CD14-positive monocyte (primary cell): ENCODE data around the gene PTPN12. TPM values are rescaled to one million over a fixed set of nuclear protein-coding genes. Genes with fewer than 3 reads are reported as not detected.
A peak's percentile ranks its signal among the peaks of the same experiment; 100 is the strongest.

Experiments
- DNase-seq, 3 donors: peaks; one replicate each; pipeline ENCODE4 v3.0.0-alpha.2; 2011 to 2022
- H2AFZ ChIP-seq: 2 replicates; pipeline ENCODE4 v1.6.0; 2012; ENCODE audit warnings: mild to moderate bottlenecking, low read depth, low read length, inconsistent platforms; ENCODE audit not compliant: insufficient read depth, poor library complexity, severe bottlenecking
- H3K27ac ChIP-seq, 2 donors: 1 replicate in 1 of 2; 2 replicates in 1 of 2; pipeline ENCODE4 v1.5.1; 2012 to 2013; ENCODE audit warnings: low read length in 2 of 2, control low read depth in 1 of 2, inconsistent platforms in 1 of 2, low read depth in 1 of 2, mild to moderate bottlenecking in 1 of 2
- H3K27me3 ChIP-seq, 2 donors: one replicate each; pipeline versions ENCODE4 v1.6.0 to v1.6.1; 2011 to 2013; ENCODE audit warnings: low read length in 2 of 2; ENCODE audit not compliant: control insufficient read depth in 2 of 2, insufficient read depth in 2 of 2
- H3K36me3 ChIP-seq, 2 donors: replicated peaks in 1 of 2; 1 replicate in 1 of 2; 2 replicates in 1 of 2; pipeline versions ENCODE4 v1.5.1 to v1.6.1; 2012 to 2013; ENCODE audit warnings: low read length in 2 of 2, control low read depth in 1 of 2, inconsistent platforms in 1 of 2, mild to moderate bottlenecking in 1 of 2; ENCODE audit not compliant: insufficient read depth in 2 of 2, control insufficient read depth in 1 of 2
- H3K4me1 ChIP-seq, 2 donors: 1 replicate in 1 of 2; 2 replicates in 1 of 2; pipeline versions ENCODE4 v1.5.1 to v1.6.1; 2012 to 2013; ENCODE audit warnings: low read length in 2 of 2, control low read depth in 1 of 2, inconsistent platforms in 1 of 2, mild to moderate bottlenecking in 1 of 2, moderate library complexity in 1 of 2; ENCODE audit not compliant: insufficient read depth in 2 of 2, control insufficient read depth in 1 of 2
- H3K4me2 ChIP-seq: replicated peaks from 2 replicates; pipeline ENCODE3; 2012; ENCODE audit warnings: low read length, moderate library complexity, mild to moderate bottlenecking; ENCODE audit not compliant: poor library complexity, severe bottlenecking; ENCODE audit errors: extremely low read depth
- H3K4me3 ChIP-seq, 3 experiments: fragments of 200-600 bp in 1 of 3; sonication (generic) in 1 of 3; replicated peaks in 1 of 3; 1 replicate in 2 of 3; 2 replicates in 1 of 3; pipeline ENCODE4 v1.5.1; 2011 to 2013; ENCODE audit warnings: low read length in 3 of 3, mild to moderate bottlenecking in 3 of 3, control low read depth in 2 of 3, low read depth in 2 of 3, inconsistent platforms in 1 of 3, moderate library complexity in 1 of 3
- H3K79me2 ChIP-seq: 2 replicates; pipeline ENCODE4 v1.6.0; 2012; ENCODE audit warnings: mild to moderate bottlenecking, control low read depth, inconsistent platforms, low read length, moderate library complexity; ENCODE audit not compliant: insufficient read depth
- H3K9ac ChIP-seq: 2 replicates; pipeline ENCODE4 v1.6.0; 2017; ENCODE audit warnings: low read length, mild to moderate bottlenecking; ENCODE audit not compliant: insufficient read depth, poor library complexity, severe bottlenecking
- H3K9me3 ChIP-seq, 2 donors: replicated peaks in 1 of 2; 1 replicate in 1 of 2; 2 replicates in 1 of 2; pipeline versions ENCODE4 v1.5.1 to v1.6.1; 2012 to 2013; ENCODE audit warnings: low read length in 2 of 2, control low read depth in 1 of 2; ENCODE audit not compliant: control insufficient read depth in 1 of 2, insufficient read depth in 1 of 2
- H4K20me1 ChIP-seq: 2 replicates; pipeline ENCODE4 v1.6.0; 2012; ENCODE audit warnings: mild to moderate bottlenecking, low read length, control low read depth, moderate library complexity; ENCODE audit not compliant: insufficient read depth
- H3K27ac Mint-ChIP-seq, 7 donors: one replicate each; pipeline ENCODE4 v1.8.0; 2020; ENCODE audit warnings: mild to moderate bottlenecking in 7 of 7, mixed read lengths in 7 of 7, moderate library complexity in 6 of 7, inconsistent platforms in 2 of 7
- H3K27me3 Mint-ChIP-seq, 3 donors: one replicate each; pipeline ENCODE4 v1.8.0; 2021 to 2022; ENCODE audit warnings: low read depth in 3 of 3, mild to moderate bottlenecking in 3 of 3, mixed read lengths in 3 of 3, moderate library complexity in 3 of 3, inconsistent platforms in 1 of 3
- H3K36me3 Mint-ChIP-seq, 2 donors: one replicate each; pipeline ENCODE4 v1.8.0; 2020; ENCODE audit warnings: mixed read lengths in 2 of 2, inconsistent platforms in 1 of 2, mild to moderate bottlenecking in 1 of 2
- H3K4me1 Mint-ChIP-seq: one replicate; pipeline ENCODE4 v1.8.0; 2020; ENCODE audit warnings: mild to moderate bottlenecking, mixed read lengths
- H3K4me3 Mint-ChIP-seq, 2 donors: one replicate each; pipeline ENCODE4 v1.8.0; 2020; ENCODE audit warnings: mild to moderate bottlenecking in 2 of 2, mixed read lengths in 2 of 2, moderate library complexity in 1 of 2
- H3K9me3 Mint-ChIP-seq, 7 donors: one replicate each; pipeline ENCODE4 v1.8.0; 2020 to 2022; ENCODE audit warnings: mixed read lengths in 7 of 7, mild to moderate bottlenecking in 6 of 7, moderate library complexity in 6 of 7, inconsistent platforms in 2 of 7
- CTCF ChIP-seq: fragments of 200-600 bp; IDR thresholded peaks from one replicate; pipeline ENCODE4 v1.8.0; 2022; ENCODE audit warnings: antibody characterized with exemption, mild to moderate bottlenecking
- WGBS: methylation state at CpG from one replicate; pipeline ENCODE4 v1.1.5; 2013; ENCODE audit warnings: missing lambda C conversion rate; ENCODE audit not compliant: insufficient coverage; 5-methylcytosine and 5-hydroxymethylcytosine counted together
- intact Hi-C, 2 donors: fragments of 100-400 bp; cut with micrococcal nuclease; formaldehyde crosslinking; loops; one replicate each; pipeline versions ENCODE4 v1.15.0 to v1.15.1; 2023
- polyA plus RNA-seq, 3 donors: library from polyadenylated mRNA; depleted of rRNA in 1 of 3; unstranded in 2 of 3; stranded (reverse) in 1 of 3; fragments of 300-500 nt in 2 of 3; fragments of >200 nt in 1 of 3; fragmentation: Illumina TruSeq in 2 of 3; gene quantifications; 1 replicate in 2 of 3; 2 replicates in 1 of 3; pipeline ENCODE4 v1.2.3, GENCODE V29; 2012 to 2021

Gene PTPN12
- polyA plus RNA-seq, 3 donors, result 6.6 to 36.7 (median 11.8) TPM

GRCh38 chr7:77536413-77537135 is 521 bp upstream of the PTPN12 start:
- H3K9me3 Mint-ChIP-seq, result peaks cover 0 to 5% (median 2%) of the 10 kb centered on the region in 7 donors
- no peaks in the 10 kb centered on the region for H3K27me3 Mint-ChIP-seq
- H3K4me1 Mint-ChIP-seq, result peaks cover 39% of the 10 kb centered on the region
- H3K79me2 ChIP-seq, result peaks cover 44% of the 10 kb centered on the region
- TF ChIP-seq CTCF, result no peak
- H3K27ac Mint-ChIP-seq, result peak overlapping the region; percentile 96 to 98 (median 96)
- WGBS, result under 1% methylated on average over 55 of the region's 58 CpGs
- peaks cover 30% of the 10 kb centered on the region for H4K20me1 ChIP-seq
- peaks cover 32 to 38% of the 10 kb centered on the region in 2 donors for H3K4me1 ChIP-seq
- no peaks in the 10 kb centered on the region for H3K36me3 ChIP-seq
- peak overlapping the region; percentile 97 for H3K4me2 ChIP-seq
- no peaks in the 10 kb centered on the region for H3K9me3 ChIP-seq
- no peaks in the 10 kb centered on the region for H3K27me3 ChIP-seq
- H3K27ac ChIP-seq, result peak overlapping the region; percentile 82 to 93
- intact Hi-C loops, result loop anchor here (2.0 to 10.0 kb wide), 4 partner anchors 14 to 122 kb away; partner anchors contain the start of gene GSAP (in 1 of the 2)
- peak; percentile 94 to 97 (median 95) for DNase-seq
- H3K4me3 ChIP-seq, result peak overlapping the region; percentile 77 to 98 (median 90)
- peaks cover 2 to 11% of the 10 kb centered on the region in 2 donors for H3K36me3 Mint-ChIP-seq
- peak overlapping the region; percentile 93 to 95 for H3K4me3 Mint-ChIP-seq
- peak overlapping the region; percentile 78 for H3K9ac ChIP-seq
- peak overlapping the region; percentile 89 for H2AFZ ChIP-seq

- peak overlapping the region; percentile 81 for H2AFZ ChIP-seq
Measured at GRCh38 chr7:77537778-77538280, 734 bp downstream of the PTPN12 start.

More at GRCh38 chr7:77537778-77538280, 734 bp downstream of the PTPN12 start:
- peak overlapping the region; percentile 89 for H3K9ac ChIP-seq
- H3K4me2 ChIP-seq, result peak overlapping the region; percentile 84
- H3K4me1 ChIP-seq, result peaks cover 43 to 47% of the 10 kb centered on the region in 2 donors
- Mint-ChIP-seq H3K9me3 (peaks cover 0 to 5% (median 2%) of the 10 kb centered on the region in 7 donors), H3K27me3 (no peaks in the 10 kb centered on the region), H3K27ac (peak overlapping the region; percentile 94 to 97 (median 96)), H3K4me1 (peaks cover 44% of the 10 kb centered on the region), H3K36me3 (peaks cover 2 to 16% of the 10 kb centered on the region in 2 donors), H3K4me3 (peak overlapping the region; percentile 95 to 96)
- no peaks in the 10 kb centered on the region for H3K27me3 ChIP-seq
- H3K4me3 ChIP-seq, result peak overlapping the region; percentile 91 to 99 (median 97)
- 0% methylated on average over 34 of the region's 43 CpGs for WGBS
- no peaks in the 10 kb centered on the region for H3K36me3 ChIP-seq
- TF ChIP-seq CTCF, result no peak
- H3K9me3 ChIP-seq, result no peaks in the 10 kb centered on the region
- intact Hi-C loops, result loop anchor here (2.0 to 10.0 kb wide), 5 partner anchors 15 to 123 kb away; partner anchors contain the start of gene GSAP (in 1 of the 2)
- peaks cover 43% of the 10 kb centered on the region for H4K20me1 ChIP-seq
- peaks cover 57% of the 10 kb centered on the region for H3K79me2 ChIP-seq
- DNase-seq, result no peak
- peak overlapping the region; percentile 88 to 94 for H3K27ac ChIP-seq
